Nucleus accumbens (tissue), 56 donors: ENCODE measurements around the gene DMGDH.

ENCODE experiments used
- DNase-seq, 56 donors: peaks; one replicate each; lab custom pipeline; 2025; lab: John Stamatoyannopoulos, UW

The DMGDH gene

GRCh38 chr5:79074641-79075040, 5.2 kb upstream of the DMGDH start:
- no peak for DNase-seq

- peak in 1 of 56 donors; percentile 2 for DNase-seq
Observed at GRCh38 chr5:79070350-79070667, 835 bp upstream of the DMGDH start.

- no peak for DNase-seq
Observed at GRCh38 chr5:79062436-79062835, 7.0 kb downstream of the DMGDH start.

GRCh38 chr5:79059674-79060073, 9.8 kb downstream of the DMGDH start:
- DNase-seq = no peak

GRCh38 chr5:79056847-79057246, 12.6 kb downstream of the DMGDH start:
- DNase-seq = no peak

GRCh38 chr5:79055017-79055416, 14.5 kb downstream of the DMGDH start:
- no peak for DNase-seq

GRCh38 chr5:79053321-79053720, 16.2 kb downstream of the DMGDH start:
- DNase-seq = no peak

- no peak for DNase-seq
Observed at GRCh38 chr5:79050498-79050897, 19.0 kb downstream of the DMGDH start.

GRCh38 chr5:79048437-79048836, 21.0 kb downstream of the DMGDH start:
- DNase-seq = no peak

- no peak for DNase-seq
Observed at GRCh38 chr5:79047199-79047598, 22.3 kb downstream of the DMGDH start.

GRCh38 chr5:79042188-79042587, 27.3 kb downstream of the DMGDH start:
- no peak for DNase-seq

- DNase-seq = no peak
Observed at GRCh38 chr5:79036769-79037168, 32.7 kb downstream of the DMGDH start.

- no peak for DNase-seq
Observed at GRCh38 chr5:79035237-79035636, 34.2 kb downstream of the DMGDH start.

- no peak for DNase-seq
Observed at GRCh38 chr5:79032782-79033181, 36.7 kb downstream of the DMGDH start.

- no peak for DNase-seq
Observed at GRCh38 chr5:79032031-79032695, 37.3 kb downstream of the DMGDH start.

GRCh38 chr5:79031485-79031867, 38.0 kb downstream of the DMGDH start:
- DNase-seq = no peak

- DNase-seq = no peak
Observed at GRCh38 chr5:79030663-79031484, 38.6 kb downstream of the DMGDH start.

- DNase-seq = peak in 49 of 56 donors; percentile 2 to 79 (median 34)
Observed at GRCh38 chr5:79025054-79025472, 44.4 kb downstream of the DMGDH start.

- DNase-seq = no peak
Observed at GRCh38 chr5:79023947-79024346, 45.5 kb downstream of the DMGDH start.

GRCh38 chr5:79023348-79023747, 46.1 kb downstream of the DMGDH start:
- no peak for DNase-seq

- DNase-seq = no peak
Observed at GRCh38 chr5:79022771-79023170, 46.7 kb downstream of the DMGDH start.

GRCh38 chr5:79021753-79022152, 47.7 kb downstream of the DMGDH start:
- no peak for DNase-seq
